ENCODE data around the gene NDUFA6. TPM values are rescaled to one million over a fixed set of nuclear protein-coding genes. Genes with fewer than 3 reads are reported as not detected.

Gene NDUFA6
- total RNA-seq, 2 experiments from 2014 or later = 52.8 to 59.8 TPM

DNA sequence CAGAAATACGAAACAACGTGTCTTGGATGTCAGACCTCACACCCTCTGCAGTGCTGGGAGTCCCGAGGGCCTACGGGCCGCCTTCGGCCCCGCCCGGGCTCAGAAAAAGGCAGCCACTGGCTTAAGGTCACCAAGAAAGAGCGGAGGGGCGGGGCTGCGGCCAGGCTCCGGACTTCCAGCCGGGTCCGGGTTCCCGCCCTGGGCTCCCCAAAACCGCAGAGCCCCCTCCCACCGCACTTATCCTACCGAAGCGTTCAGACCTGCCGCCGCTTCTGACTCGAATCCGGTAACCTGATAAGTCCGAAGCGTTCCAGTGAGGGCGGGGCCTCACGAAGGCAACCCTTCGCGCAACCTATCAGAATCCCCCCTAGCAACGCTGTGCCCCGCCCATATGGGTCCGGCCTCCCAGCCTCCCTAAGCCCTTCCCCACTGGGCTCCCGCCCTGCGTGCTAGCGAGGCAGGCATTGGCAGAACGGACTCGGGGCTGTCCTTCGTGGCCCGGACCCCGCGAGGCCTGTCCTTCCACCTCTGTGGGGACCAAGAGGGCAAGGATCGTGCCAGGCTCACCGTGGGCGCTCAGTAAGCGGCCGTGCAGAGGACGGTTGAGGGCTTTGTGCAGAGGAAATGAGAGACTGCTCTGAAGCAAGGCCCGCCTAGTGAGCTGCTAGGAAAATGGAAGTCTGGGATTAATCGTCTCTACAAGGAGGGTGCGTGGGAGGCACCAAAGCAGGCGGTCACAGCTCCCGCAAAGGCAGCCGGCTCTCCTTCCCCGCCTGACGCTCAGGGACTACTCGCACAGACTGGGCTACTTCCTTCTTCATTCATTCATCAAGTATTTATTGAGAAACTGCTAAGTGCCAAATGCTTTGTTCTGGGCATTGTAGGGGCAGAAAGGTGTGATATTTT lies 19.8 kb downstream of the NDUFA6 start, which contains the start of gene NAGA:
Gene NAGA, minus strand, starts transcription at position 296 of the 906 bp plus-strand sequence. CDS start 515 bp downstream, outside the sequence.
- H3K27me3 Mint-ChIP-seq = no peaks in the 10 kb centered on the region
- intact Hi-C loops (cut with DNase I, micrococcal nuclease) = loop anchor here (5.0 to 10.0 kb wide), 3 partner anchors 73 to 544 kb away; partner anchors contain the start of genes POLDIP3 (in 1 of the 2) and WBP2NL (in 1 of the 2)
- H3K4me1 ChIP-seq (ENCODE audit: insufficient read depth, low read length) = peaks cover 55% of the 10 kb centered on the region
- H3K9me3 Mint-ChIP-seq = no peaks in the 10 kb centered on the region
- peak within 1 kb of the TSS; percentile 95 for H3K27ac Mint-ChIP-seq
- TF ChIP-seq, protein P1, sequence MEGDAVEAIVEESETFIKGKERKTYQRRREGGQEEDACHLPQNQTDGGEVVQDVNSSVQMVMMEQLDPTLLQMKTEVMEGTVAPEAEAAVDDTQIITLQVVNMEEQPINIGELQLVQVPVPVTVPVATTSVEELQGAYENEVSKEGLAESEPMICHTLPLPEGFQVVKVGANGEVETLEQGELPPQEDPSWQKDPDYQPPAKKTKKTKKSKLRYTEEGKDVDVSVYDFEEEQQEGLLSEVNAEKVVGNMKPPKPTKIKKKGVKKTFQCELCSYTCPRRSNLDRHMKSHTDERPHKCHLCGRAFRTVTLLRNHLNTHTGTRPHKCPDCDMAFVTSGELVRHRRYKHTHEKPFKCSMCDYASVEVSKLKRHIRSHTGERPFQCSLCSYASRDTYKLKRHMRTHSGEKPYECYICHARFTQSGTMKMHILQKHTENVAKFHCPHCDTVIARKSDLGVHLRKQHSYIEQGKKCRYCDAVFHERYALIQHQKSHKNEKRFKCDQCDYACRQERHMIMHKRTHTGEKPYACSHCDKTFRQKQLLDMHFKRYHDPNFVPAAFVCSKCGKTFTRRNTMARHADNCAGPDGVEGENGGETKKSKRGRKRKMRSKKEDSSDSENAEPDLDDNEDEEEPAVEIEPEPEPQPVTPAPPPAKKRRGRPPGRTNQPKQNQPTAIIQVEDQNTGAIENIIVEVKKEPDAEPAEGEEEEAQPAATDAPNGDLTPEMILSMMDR (IDR thresholded peaks at IDR 0.05) = no peak
- ATAC-seq (ENCODE audit: poor library complexity) (peak; percentile 98), DNase-seq (peak; percentile 75 to 96 (median 86))
- peaks cover 18% of the 10 kb centered on the region for H3K36me3 ChIP-seq (ENCODE audit: insufficient read depth, low read length)
- H3K27ac ChIP-seq (ENCODE audit: low read depth in 1 of 2, low read length in 2 of 2) = peak within 1 kb of the TSS; percentile 74 to 76
- CTCF ChIA-PET = interaction anchor here (1.5 to 2.0 kb wide), 2 partner anchors 9 to 20 kb away, joined by 3 to 11 read pairs; partner anchors contain the start of genes NDUFA6 and SMDT1
- POLR2A ChIA-PET = interaction anchor here (0.8 to 4.3 kb wide), 5 partner anchors 9 to 374 kb away, joined by 3 to 43 read pairs (median 6); partner anchors contain the start of genes NDUFA6, SMDT1 and WBP2NL
- peaks cover 59% of the 10 kb centered on the region for H3K4me1 Mint-ChIP-seq (ENCODE audit: low read depth)
- no peaks in the 10 kb centered on the region for H3K27me3 ChIP-seq (ENCODE audit: control insufficient read depth in 1 of 2, insufficient read depth in 2 of 2, low read length in 2 of 2)
- peak within 1 kb of the TSS; percentile 84 for H3K4me3 ChIP-seq (ENCODE audit: low read length)
- H3K36me3 Mint-ChIP-seq (ENCODE audit: low read depth) = peaks cover 28% of the 10 kb centered on the region
- no peaks in the 10 kb centered on the region for H3K9me3 ChIP-seq (ENCODE audit: control insufficient read depth in 1 of 2, insufficient read depth in 1 of 2, low read length in 2 of 2)
- H3K4me3 Mint-ChIP-seq = peak within 1 kb of the TSS; percentile 95

DNA sequence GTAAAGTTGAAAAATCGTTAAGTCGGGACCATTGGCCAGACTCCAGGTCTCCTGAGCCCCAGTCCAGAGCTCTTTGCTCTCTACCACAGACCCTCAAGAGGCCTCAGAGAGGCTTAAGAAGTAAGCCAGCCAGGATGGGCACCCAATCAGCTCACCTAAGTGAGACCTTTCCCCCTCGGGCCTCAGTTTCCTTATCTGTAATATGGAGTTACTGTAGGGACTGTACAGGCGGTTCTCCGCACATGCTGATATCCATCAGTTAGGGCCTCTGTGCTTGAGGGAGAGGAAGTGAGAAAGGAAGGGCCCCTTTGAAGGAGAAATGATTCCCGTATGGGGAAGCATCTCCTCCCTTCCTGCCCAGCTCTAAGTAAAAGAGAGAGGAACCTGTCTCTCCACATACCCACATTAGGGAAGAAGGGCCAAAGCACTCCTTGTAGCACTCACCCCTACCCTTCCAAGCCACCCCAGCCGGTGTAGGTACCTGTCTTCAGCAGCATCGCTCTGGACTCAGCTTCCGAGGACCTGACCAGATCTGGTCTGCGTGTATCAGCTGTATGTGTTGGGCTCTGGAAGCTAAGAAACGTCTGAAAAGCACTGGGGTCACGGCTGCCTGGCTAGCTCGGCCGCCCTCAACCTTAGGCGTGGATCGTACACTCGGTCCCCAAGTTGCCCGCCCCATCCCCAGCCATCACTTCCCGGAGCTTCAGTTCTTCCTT lies 20.6 kb downstream of the NDUFA6 start:
- ChIA-PET CTCF (interaction anchor here (1.5 to 2.0 kb wide), 2 partner anchors 10 to 21 kb away, joined by 3 to 11 read pairs; partner anchors contain the start of genes NDUFA6 and SMDT1), POLR2A (interaction anchor here (0.8 to 4.3 kb wide), 5 partner anchors 9 to 374 kb away, joined by 3 to 43 read pairs (median 6); partner anchors contain the start of genes NDUFA6, SMDT1 and WBP2NL)
- Mint-ChIP-seq H3K36me3 (ENCODE audit: low read depth) (peaks cover 36% of the 10 kb centered on the region), H3K9me3 (no peaks in the 10 kb centered on the region), H3K4me1 (ENCODE audit: low read depth) (peaks cover 52% of the 10 kb centered on the region), H3K27me3 (no peaks in the 10 kb centered on the region), H3K27ac (peak overlapping the region; percentile 95), H3K4me3 (peak overlapping the region; percentile 95)
- Histone ChIP-seq H3K9me3 (ENCODE audit: control insufficient read depth in 1 of 2, insufficient read depth in 1 of 2, low read length in 2 of 2) (no peaks in the 10 kb centered on the region), H3K4me1 (ENCODE audit: insufficient read depth, low read length) (peaks cover 49% of the 10 kb centered on the region), H3K27ac (ENCODE audit: low read depth in 1 of 2, low read length in 2 of 2) (peak overlapping the region; percentile 74 to 76), H3K27me3 (ENCODE audit: control insufficient read depth in 1 of 2, insufficient read depth in 2 of 2, low read length in 2 of 2) (no peaks in the 10 kb centered on the region), H3K4me3 (ENCODE audit: low read length) (peak overlapping the region; percentile 84), H3K36me3 (ENCODE audit: insufficient read depth, low read length) (peaks cover 24% of the 10 kb centered on the region)
- intact Hi-C loops (cut with DNase I, micrococcal nuclease) = loop anchor here (2.0 to 10.0 kb wide), 4 partner anchors 23 to 545 kb away; partner anchors contain the start of genes POLDIP3 (in 1 of the 2) and WBP2NL (in 1 of the 2)
- ATAC-seq (ENCODE audit: poor library complexity) (no peak), DNase-seq (peak in 2 of 14 experiments; percentile 10 to 49)
- TF ChIP-seq, protein P1 (IDR thresholded peaks at IDR 0.05) = no peak

DNA sequence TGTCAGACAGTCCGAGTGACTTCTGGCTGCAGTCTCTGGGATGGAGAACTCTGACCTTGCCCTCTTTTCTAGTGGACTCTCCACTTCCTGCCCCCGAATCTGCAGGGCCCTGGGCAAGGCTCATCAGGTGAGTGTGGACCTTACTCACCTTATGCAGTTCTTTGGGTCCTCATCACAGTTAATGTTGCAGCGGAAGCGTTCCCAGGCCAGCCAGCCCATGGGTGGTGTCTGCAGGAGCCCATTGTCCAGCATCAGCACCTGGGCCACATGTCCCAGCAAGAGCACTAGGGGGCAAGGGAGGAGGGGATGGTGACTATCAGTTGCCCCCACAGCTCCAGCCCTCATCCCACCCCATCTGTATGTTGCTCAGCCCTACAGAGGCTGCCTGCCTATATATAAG lies 22.3 kb downstream of the NDUFA6 start:
- peaks cover 44% of the 10 kb centered on the region for H3K4me1 Mint-ChIP-seq (ENCODE audit: low read depth)
- peaks cover 33% of the 10 kb centered on the region for H3K4me1 ChIP-seq (ENCODE audit: insufficient read depth, low read length)

More for the DNA sequence above, 22.3 kb downstream of the NDUFA6 start:
- H3K36me3 ChIP-seq (ENCODE audit: insufficient read depth, low read length) = peaks cover 24% of the 10 kb centered on the region
- H3K9me3 ChIP-seq (ENCODE audit: control insufficient read depth in 1 of 2, insufficient read depth in 1 of 2, low read length in 2 of 2) = no peaks in the 10 kb centered on the region
- H3K27me3 ChIP-seq (ENCODE audit: control insufficient read depth in 1 of 2, insufficient read depth in 2 of 2, low read length in 2 of 2) = no peaks in the 10 kb centered on the region
- TF ChIP-seq, protein P1 (IDR thresholded peaks at IDR 0.05) = no peak
- no peak overlapping the region for H3K4me3 ChIP-seq (ENCODE audit: low read length)
- no peak overlapping the region for H3K27ac ChIP-seq (ENCODE audit: low read depth in 1 of 2, low read length in 2 of 2)
- ATAC-seq (ENCODE audit: poor library complexity) (no peak), DNase-seq (no peak)
- Mint-ChIP-seq H3K4me3 (peak overlapping the region; percentile 95), H3K36me3 (ENCODE audit: low read depth) (peaks cover 46% of the 10 kb centered on the region), H3K27me3 (no peaks in the 10 kb centered on the region), H3K9me3 (no peaks in the 10 kb centered on the region), H3K27ac (no peak overlapping the region)
- POLR2A ChIA-PET = interaction anchor here (4.3 kb wide), 1 partner anchor 11 kb away, joined by 43 read pairs; the partner anchor contains the start of gene SMDT1
- CTCF ChIA-PET = no interaction called here
- intact Hi-C loops (cut with DNase I, micrococcal nuclease) = loop anchor here in 1 of 2 experiments (2.0 kb wide), 1 partner anchor 25 kb away; no protein-coding TSS in a partner anchor

Data from CD4-positive, alpha-beta T cell (primary cell).